Activated CD4-positive, alpha-beta T cell treated with anti-CD3 and anti-CD28 coated beads, Interleukin-10, Interleukin-2, amounts not matched to agents 100 ng/mL and 50 ng/mL, durations not matched to agents 16 hours and 8 hours (primary cell): ENCODE data around the gene HCCS.
A peak's percentile ranks its signal among the peaks of the same experiment; 100 is the strongest.

ENCODE experiments used
- DNase-seq: peaks from one replicate; pipeline ENCODE4 v3.0.0-alpha.2; 2020

The HCCS gene

GRCh38 chrX:11124112-11124511, 13.0 kb downstream of the HCCS start:
- DNase-seq: no peak

GRCh38 chrX:11125060-11125459, 13.9 kb downstream of the HCCS start:
- DNase-seq: no peak

- no peak for DNase-seq
These were observed 18.5 kb downstream of the HCCS start for GRCh38 chrX:11129534-11130105.

- DNase-seq: no peak
These were observed 19.0 kb downstream of the HCCS start for GRCh38 chrX:11130136-11130535.

DNA sequence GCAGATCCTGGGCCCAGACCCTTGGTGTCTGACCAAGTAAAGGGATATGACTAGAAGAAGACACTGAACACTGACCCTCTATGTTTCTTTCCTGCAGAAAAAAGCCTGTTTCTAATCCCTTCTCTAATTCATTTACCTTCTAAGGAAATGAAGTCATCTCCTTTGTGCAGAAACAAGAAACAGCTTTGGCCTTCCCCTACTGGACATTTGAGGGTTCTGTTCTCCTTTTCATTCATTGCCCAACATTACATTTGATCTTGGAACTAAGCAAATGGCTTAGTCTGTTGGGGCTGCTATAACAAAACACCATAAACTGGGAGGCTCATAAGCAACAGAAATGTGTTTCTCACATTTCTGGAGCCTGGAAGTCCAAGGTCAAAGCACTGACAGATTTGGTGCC, 20.0 kb downstream of the HCCS start:
- DNase-seq: no peak

DNA sequence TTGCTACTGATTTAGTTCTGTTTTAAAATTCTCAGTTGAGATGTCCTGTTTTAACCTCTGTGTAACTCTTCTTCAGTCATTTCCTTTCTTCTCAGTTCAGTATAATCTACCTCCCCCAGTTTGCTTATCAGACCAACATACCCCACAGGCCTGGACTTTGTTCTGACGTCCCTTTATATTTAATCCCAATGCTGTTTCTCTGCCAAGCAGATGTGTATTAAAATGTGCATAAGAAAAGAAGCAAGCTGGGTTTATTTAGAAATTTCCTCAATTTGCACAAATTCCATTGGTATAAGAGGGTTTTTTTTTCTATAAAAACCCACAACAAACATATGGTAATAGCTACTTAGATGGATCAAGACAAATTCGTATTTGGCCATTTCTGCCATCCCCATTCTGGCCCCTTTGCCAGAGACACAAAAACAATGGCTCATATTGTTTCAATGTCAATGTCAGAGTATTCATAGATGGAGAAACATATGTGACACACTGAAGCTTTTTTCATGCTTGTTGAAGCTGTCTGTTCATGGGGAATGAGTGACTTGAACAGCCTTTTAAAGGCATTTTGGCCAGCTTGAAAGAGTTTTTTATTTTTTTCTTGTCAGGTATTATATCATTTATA, 24.5 kb downstream of the HCCS start:
- no peak for DNase-seq

GRCh38 chrX:11137543-11138139, 26.5 kb downstream of the HCCS start:
- DNase-seq: peak; percentile 24

GRCh38 chrX:11138498-11139390, 27.6 kb downstream of the HCCS start:
- no peak for DNase-seq

DNA sequence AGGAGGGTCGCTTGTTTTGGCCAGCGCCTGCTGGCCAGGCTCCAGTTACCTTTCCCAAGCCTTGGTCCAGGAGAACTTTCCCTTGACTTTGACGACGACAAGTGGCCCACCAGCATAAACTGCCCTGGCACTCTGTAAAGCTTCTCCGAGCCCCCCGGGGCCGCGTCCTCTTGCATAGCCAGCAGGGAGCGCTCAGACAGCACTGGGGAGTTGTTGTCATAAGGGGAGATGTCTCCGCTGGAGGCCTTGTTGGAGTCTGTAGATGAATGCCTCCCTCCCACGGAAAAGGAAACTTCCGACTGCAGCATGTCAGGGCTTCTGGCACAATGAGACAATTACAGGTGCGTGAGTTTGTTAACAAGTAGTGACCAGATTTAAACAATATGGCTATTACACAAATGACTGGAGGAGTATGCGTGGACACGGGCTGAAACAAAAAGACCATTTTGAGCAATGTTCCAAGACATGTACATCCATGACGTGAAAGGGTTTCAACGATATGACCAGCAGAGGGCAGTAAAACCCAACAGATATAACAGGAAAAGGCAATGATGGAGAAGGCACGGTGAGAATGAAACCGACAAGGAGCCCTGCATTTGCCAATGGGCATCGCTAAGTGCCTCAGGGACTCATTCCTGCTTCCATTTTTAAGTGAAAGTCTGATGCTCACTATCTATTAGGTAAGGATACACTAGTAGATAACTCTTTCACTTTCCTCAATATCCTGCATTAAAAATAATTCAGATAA, 33.0 kb downstream of the HCCS start:
- DNase-seq: peak; percentile 80

- DNase-seq: no peak
These were observed 35.3 kb downstream of the HCCS start for GRCh38 chrX:11146411-11146810.

DNA sequence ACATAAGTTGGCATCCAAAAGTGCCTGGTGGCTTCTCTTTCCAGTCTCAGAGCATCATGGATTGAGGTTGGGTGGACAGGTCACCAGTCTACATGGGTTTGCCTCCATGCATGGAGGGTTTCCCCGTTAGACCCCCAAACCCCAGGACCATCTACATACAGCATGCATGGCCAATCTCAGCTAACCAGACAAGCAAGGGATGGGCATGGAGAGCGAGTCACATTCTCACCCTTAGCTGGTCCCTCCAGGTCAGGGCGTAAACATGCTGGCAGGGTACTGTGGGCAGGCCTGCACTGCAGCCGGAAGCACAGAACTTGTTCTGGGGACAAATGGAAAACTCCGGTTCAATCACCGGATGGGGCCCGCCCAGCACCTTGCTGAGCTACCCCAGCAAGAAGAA, 37.3 kb downstream of the HCCS start:
- no peak for DNase-seq

DNA sequence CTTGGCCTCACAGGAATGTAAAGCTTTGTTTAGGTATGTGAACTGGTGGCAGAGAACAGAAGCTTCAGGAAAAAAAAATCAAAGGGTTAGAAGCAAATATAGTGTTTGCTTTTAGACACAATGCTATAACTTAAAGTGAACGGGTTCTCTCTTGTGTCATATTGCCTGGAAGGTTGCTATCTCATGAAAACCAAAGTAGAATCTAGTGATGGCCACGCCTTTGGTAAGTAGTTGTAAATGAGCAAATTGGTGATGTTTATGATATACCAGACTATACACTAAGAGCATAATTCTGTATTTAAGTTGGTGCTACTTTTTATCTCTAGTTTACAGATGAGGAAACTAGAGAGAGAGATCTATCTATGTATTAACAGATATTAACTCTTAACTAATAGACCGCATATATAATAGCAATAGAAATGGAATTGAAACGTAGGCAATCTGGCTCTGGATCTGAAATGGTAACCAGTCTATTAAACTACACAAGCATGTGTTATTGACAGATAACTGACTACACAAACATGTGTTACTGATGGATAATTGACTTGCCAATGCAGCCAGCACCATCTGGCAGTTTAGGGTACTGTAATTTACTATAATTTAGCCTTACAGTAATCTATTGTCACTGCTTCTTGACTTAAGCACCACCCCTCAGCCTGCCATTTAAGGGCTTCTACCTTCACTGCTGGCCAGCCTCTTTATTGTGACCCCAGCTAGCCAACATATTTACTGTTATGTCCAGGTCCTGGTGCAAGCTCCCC, 40.8 kb downstream of the HCCS start:
- no peak for DNase-seq

DNA sequence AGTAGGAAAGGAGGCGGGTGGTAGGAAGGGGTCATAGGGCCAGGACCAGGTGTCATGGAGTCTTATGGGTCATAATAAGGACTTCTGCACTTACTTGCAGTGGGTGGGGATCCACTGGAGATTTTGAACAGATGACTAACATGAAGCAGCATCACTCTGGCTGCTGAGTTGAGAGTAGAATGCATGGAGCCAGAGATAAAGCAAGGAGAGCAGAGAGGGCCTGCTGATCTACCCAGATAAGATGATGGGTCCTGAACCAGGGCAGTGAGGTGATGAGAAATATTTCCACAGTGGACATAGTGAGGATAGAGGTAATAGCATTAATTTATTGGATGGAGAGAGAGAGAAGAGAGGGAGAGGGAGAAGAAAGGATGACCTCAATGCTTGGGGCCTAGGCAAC, 48.0 kb downstream of the HCCS start:
- DNase-seq: no peak

DNA sequence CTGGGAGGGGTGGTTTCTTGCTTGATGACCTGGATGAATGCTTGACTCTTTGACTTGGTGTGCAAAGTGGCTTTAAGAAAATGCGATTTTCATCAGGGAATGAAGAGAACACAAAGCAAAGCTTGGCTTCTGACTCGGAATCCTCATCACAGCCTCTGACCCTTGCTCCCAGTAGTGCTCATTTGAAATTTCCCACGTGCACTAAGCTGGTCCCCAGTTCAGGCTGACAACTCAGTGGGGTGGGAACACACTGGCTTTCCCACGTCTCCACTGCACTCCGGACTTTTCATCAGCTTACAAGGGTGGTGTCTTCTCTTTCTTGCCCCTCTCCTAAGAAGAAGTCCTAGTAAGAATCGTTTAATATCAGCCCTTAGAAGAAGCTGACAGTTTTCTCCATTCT, 53.3 kb downstream of the HCCS start:
- DNase-seq: no peak

DNA sequence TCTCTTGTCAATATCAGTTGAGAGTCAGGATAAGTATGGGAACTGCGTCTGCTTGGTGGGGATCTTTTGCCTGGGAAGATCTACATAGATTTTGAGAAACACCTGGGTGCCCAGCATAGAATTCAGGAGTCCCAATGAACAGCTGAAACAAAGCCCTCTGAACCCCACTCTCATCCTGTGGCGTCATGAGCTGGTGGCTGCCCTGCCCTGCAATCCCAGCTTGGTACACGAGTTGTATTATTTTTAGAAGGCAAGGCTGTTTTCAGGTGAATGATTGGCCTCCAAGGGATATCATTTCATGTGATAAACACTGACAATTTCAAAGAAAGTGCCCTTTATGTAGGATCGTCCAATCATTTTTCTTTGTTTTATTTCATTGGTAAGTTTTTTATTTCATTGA, 60.8 kb downstream of the HCCS start:
- no peak for DNase-seq

DNA sequence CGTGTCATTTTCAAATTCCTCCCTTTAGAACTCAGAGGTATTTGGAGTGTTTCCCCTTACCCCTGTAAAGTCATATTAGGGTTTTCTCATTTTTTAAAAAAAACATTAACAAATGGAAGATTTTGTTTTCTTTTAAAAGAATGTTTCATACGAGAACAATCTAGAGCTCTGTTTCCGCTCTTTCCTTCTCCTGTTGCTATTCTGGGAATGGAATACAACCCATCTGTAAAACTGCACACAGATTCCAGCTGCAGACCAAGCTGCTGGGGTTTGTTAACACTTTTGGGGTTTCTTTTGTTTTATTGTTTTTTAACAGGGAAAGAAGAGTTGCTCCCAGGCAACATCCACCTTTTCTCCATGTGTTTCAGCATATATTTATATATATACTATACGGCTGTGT, 61.3 kb downstream of the HCCS start:
- DNase-seq: no peak
